H1 (cell line): Measurements from ENCODE around the gene BORCS8. TPM values are rescaled to one million over a fixed set of nuclear protein-coding genes. Genes with fewer than 3 reads are reported as not detected.
"Not testable (repeated sequence)": the region's sequence is repeated elsewhere in the genome, so short reads cannot be mapped to it uniquely, and the experiment has no call there.

Source experiments
- CTCF ChIA-PET: fragments of 300-600 bp; sonication (Branson Sonifier 250); formaldehyde crosslinking; loops from one replicate; lab custom pipeline; 2021; ENCODE audit not compliant: partially characterized antibody; lab: Charles Lee
- POLR2A ChIA-PET: fragments of 300-600 bp; sonication (Branson Sonifier 250); formaldehyde crosslinking; loops from one replicate; lab custom pipeline; 2021; ENCODE audit warnings: inconsistent platforms; ENCODE audit not compliant: partially characterized antibody; lab: Charles Lee
- DNase-seq, 2 experiments: peaks; one replicate each; pipeline versions ENCODE4 v3.0.0 to v3.0.0-alpha.2; 2010 to 2022; ENCODE audit warnings: low spot score in 2 of 2, low read depth in 1 of 2, mixed read lengths in 1 of 2
- FAIRE-seq: peaks from 2 replicates; lab custom pipeline; 2011; peaks lifted over from hg19 to GRCh38; lab: Jason Lieb, UNC
- H2AFZ ChIP-seq: 2 replicates; pipeline ENCODE4 v1.8.1; 2012; ENCODE audit warnings: low read length, inconsistent platforms
- H2AK5ac ChIP-seq: 2 replicates; pipeline ENCODE4 v1.6.1; 2013; ENCODE audit warnings: low read depth, low read length
- H2BK120ac ChIP-seq: replicated peaks from 2 replicates; pipeline ENCODE3; 2013; ENCODE audit warnings: low read depth, low read length, inconsistent platforms
- H2BK12ac ChIP-seq: 2 replicates; pipeline ENCODE4 v1.6.1; 2013; ENCODE audit warnings: low read depth, low read length
- H2BK15ac ChIP-seq: 2 replicates; pipeline ENCODE4 v1.6.1; 2013; ENCODE audit warnings: low read length
- H2BK20ac ChIP-seq: 2 replicates; pipeline ENCODE4 v1.6.1; 2013; ENCODE audit warnings: low read length
- H2BK5ac ChIP-seq: 2 replicates; pipeline ENCODE4 v1.6.1; 2013; ENCODE audit warnings: low read depth, low read length
- H3K14ac ChIP-seq: 2 replicates; pipeline ENCODE4 v1.6.1; 2013; ENCODE audit warnings: inconsistent platforms; ENCODE audit not compliant: insufficient read length
- H3K18ac ChIP-seq: 2 replicates; pipeline ENCODE4 v1.6.1; 2013; ENCODE audit warnings: low read length; ENCODE audit errors: extremely low read depth
- H3K23ac ChIP-seq: 2 replicates; pipeline ENCODE4 v1.6.1; 2013; ENCODE audit warnings: inconsistent platforms; ENCODE audit not compliant: insufficient read length
- H3K23me2 ChIP-seq: 2 replicates; pipeline ENCODE4 v1.6.1; 2013; ENCODE audit warnings: low read depth, low read length
- H3K27ac ChIP-seq: 2 replicates; pipeline ENCODE4 v1.6.1; 2011; ENCODE audit warnings: low read depth, low read length, inconsistent platforms
- H3K27me3 ChIP-seq, 4 experiments: replicated peaks in 1 of 4; 1 replicate in 1 of 4; 2 replicates in 3 of 4; pipeline versions ENCODE4 v1.6.1 to v1.8.1; 2011 to 2013; ENCODE audit warnings: low read length in 3 of 4, mild to moderate bottlenecking in 3 of 4, inconsistent platforms in 2 of 4, mixed read lengths in 2 of 4, moderate library complexity in 1 of 4; ENCODE audit not compliant: control insufficient read depth in 3 of 4, insufficient read depth in 3 of 4; ENCODE audit errors: extremely low read depth in 1 of 4
- H3K36me3 ChIP-seq, 4 experiments: 2 replicates each; pipeline versions ENCODE4 v1.6.1 to v1.8.1; 2011 to 2013; ENCODE audit warnings: mild to moderate bottlenecking in 4 of 4, low read length in 3 of 4, moderate library complexity in 2 of 4, control low read depth in 1 of 4, inconsistent platforms in 1 of 4; ENCODE audit not compliant: insufficient read depth in 4 of 4, control insufficient read depth in 2 of 4
- H3K4ac ChIP-seq: replicated peaks from 2 replicates; pipeline ENCODE3; 2013; ENCODE audit warnings: low read length, low read depth, mixed read lengths, inconsistent platforms; ENCODE audit not compliant: insufficient read length
- H3K4me1 ChIP-seq, 4 experiments: replicated peaks in 1 of 4; 1 replicate in 1 of 4; 2 replicates in 3 of 4; pipeline versions ENCODE4 v1.6.1 to v1.8.1; 2011 to 2013; ENCODE audit warnings: low read length in 3 of 4, inconsistent platforms in 2 of 4, mixed read lengths in 1 of 4; ENCODE audit not compliant: insufficient read depth in 4 of 4, control insufficient read depth in 3 of 4
- H3K4me2 ChIP-seq, 2 experiments: 2 replicates each; pipeline versions ENCODE4 v1.6.1 to v1.8.1; 2011 to 2013; ENCODE audit warnings: low read depth in 2 of 2, low read length in 2 of 2, control low read depth in 1 of 2, inconsistent platforms in 1 of 2, mild to moderate bottlenecking in 1 of 2; ENCODE audit not compliant: insufficient read depth in 1 of 2
- H3K4me3 ChIP-seq, 4 experiments: fragments of 200-600, 300-600 bp in 1 of 4; sonication (generic), shearing (Covaris generic), sonication (Bioruptor Twin) in 1 of 4; 2 replicates each; pipeline versions ENCODE4 v1.5.1 to v1.8.1; 2011 to 2016; ENCODE audit warnings: low read length in 4 of 4, low read depth in 3 of 4, control low read depth in 2 of 4, inconsistent platforms in 2 of 4, mild to moderate bottlenecking in 2 of 4, mixed read lengths in 1 of 4, moderate library complexity in 1 of 4; ENCODE audit not compliant: insufficient read depth in 2 of 4; ENCODE audit errors: extremely low read depth in 1 of 4
- H3K56ac ChIP-seq: replicated peaks from 2 replicates; pipeline ENCODE3; 2013; ENCODE audit warnings: low read depth, mild to moderate bottlenecking, mixed read lengths, low read length, inconsistent platforms; ENCODE audit not compliant: insufficient read length
- H3K79me1 ChIP-seq: 2 replicates; pipeline ENCODE4 v1.6.1; 2013; ENCODE audit warnings: low read depth, low read length, control low read depth
- H3K79me2 ChIP-seq, 2 experiments: 2 replicates each; pipeline versions ENCODE4 v1.6.1 to v1.8.1; 2012 to 2013; ENCODE audit warnings: low read length in 2 of 2, mild to moderate bottlenecking in 2 of 2, inconsistent platforms in 1 of 2; ENCODE audit not compliant: insufficient read depth in 2 of 2, control insufficient read depth in 1 of 2
- H3K9ac ChIP-seq, 4 experiments: replicated peaks in 1 of 4; 1 replicate in 1 of 4; 2 replicates in 3 of 4; pipeline versions ENCODE4 v1.6.1 to v1.8.1; 2011 to 2013; ENCODE audit warnings: low read depth in 3 of 4, low read length in 3 of 4, control low read depth in 2 of 4, mild to moderate bottlenecking in 2 of 4, moderate library complexity in 2 of 4, inconsistent platforms in 1 of 4; ENCODE audit errors: extremely low read depth in 1 of 4
- H3K9me3 ChIP-seq, 2 experiments: 2 replicates each; pipeline versions ENCODE4 v1.6.1 to v1.8.1; 2012 to 2013; ENCODE audit warnings: mild to moderate bottlenecking in 2 of 2, moderate library complexity in 2 of 2, control low read depth in 1 of 2, inconsistent platforms in 1 of 2, low read depth in 1 of 2, low read length in 1 of 2, mixed read lengths in 1 of 2; ENCODE audit not compliant: insufficient read depth in 2 of 2
- H4K20me1 ChIP-seq, 2 experiments: replicated peaks in 1 of 2; 2 replicates each; pipeline versions ENCODE3 to v1.8.1; 2011 to 2013; ENCODE audit warnings: inconsistent platforms in 2 of 2, low read length in 2 of 2, mild to moderate bottlenecking in 1 of 2; ENCODE audit not compliant: insufficient read depth in 2 of 2, control insufficient read depth in 1 of 2
- H4K5ac ChIP-seq: 2 replicates; pipeline ENCODE4 v1.6.1; 2013; ENCODE audit warnings: low read length, low read depth, mixed read lengths, inconsistent platforms; ENCODE audit not compliant: insufficient read length
- H4K8ac ChIP-seq: 2 replicates; pipeline ENCODE4 v1.8.0; 2013; ENCODE audit warnings: mild to moderate bottlenecking, moderate library complexity, low read length, inconsistent platforms; ENCODE audit not compliant: insufficient read depth; ENCODE audit errors: extremely low read depth
- H4K91ac ChIP-seq: replicated peaks from 2 replicates; pipeline ENCODE3; 2013; ENCODE audit warnings: low read length, mixed read lengths, inconsistent platforms; ENCODE audit not compliant: insufficient read length
- WGBS, 2 experiments: shearing (Covaris generic) in 1 of 2; methylation state at CpG; one replicate each; pipeline versions ENCODE4 v1.1.6 to v1.1.7; 2013 to 2015; ENCODE audit warnings: low lambda C conversion rate in 2 of 2, mixed read lengths in 2 of 2, inconsistent platforms in 1 of 2, low coverage in 1 of 2, missing lambda C conversion rate in 1 of 2; ENCODE audit not compliant: insufficient replicate concordance in 2 of 2, insufficient coverage in 1 of 2, insufficient read length in 1 of 2; ENCODE audit errors: extremely low coverage in 1 of 2, missing lambda C conversion rate in 1 of 2; 5-methylcytosine and 5-hydroxymethylcytosine counted together
- polyA plus RNA-seq, 7 experiments: library from polyadenylated mRNA; depleted of rRNA in 3 of 7; stranded (reverse) in 5 of 7; unstranded in 2 of 7; fragments of >200 nt in 5 of 7; fragments of 200-250 nt in 2 of 7; gene quantifications; 1 replicate in 5 of 7; 2 replicates in 1 of 7; 4 replicates in 1 of 7; pipeline versions ENCODE4 v1.2.1 to v1.2.3, GENCODE V29; 2011 to 2013; ENCODE audit warnings: missing spikeins in 2 of 7, mixed read lengths in 2 of 7
- total RNA-seq: library from RNA; stranded (reverse); fragmentation: NEBNext Ultra II Directional; extraction: Animal tissue kit (Norgen Biotek cat#: 25700); gene quantifications from 2 replicates; pipeline ENCODE4 v1.2.1, GENCODE V29; 2021

BORCS8 gene
- total and polyA plus RNA-seq, 2 of the 8 experiments (the other 6 are each of a cell fraction or from before 2014, with no cell fraction given): 15.0 to 15.9 TPM

DNA sequence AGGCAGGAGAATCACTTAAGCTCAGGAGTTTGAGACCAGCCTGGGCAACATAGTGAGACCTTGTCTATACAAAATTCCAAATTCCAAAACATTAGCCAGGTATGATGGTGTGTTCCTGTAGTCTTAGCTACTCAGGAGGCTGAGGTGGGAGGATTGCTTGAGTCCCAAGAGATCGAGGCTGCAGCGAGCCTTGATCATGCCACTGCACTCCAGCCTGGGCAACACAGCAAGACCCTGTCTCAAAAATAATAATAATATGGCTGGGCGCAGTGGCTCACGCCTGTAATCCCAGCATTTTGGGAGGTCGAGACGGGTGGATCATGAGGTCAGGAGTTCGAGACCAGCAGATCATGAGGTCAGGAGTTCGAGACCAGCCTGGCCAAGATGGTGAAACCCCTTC lies 29.0 kb upstream of the BORCS8 start:
- DNase-seq, H3K4me2 ChIP-seq, H3K79me2 ChIP-seq, H3K79me1 ChIP-seq, H3K4ac ChIP-seq, H3K56ac ChIP-seq, H2BK120ac ChIP-seq, H2BK5ac ChIP-seq, H4K8ac ChIP-seq, H4K5ac ChIP-seq, H4K91ac ChIP-seq, H3K14ac ChIP-seq, H3K18ac ChIP-seq, H3K36me3 ChIP-seq, H3K4me1 ChIP-seq, H2BK12ac ChIP-seq, H3K23ac ChIP-seq, H2BK15ac ChIP-seq, H4K20me1 ChIP-seq, FAIRE-seq, H3K9ac ChIP-seq, H3K23me2 ChIP-seq, H3K4me3 ChIP-seq, H2AFZ ChIP-seq, H3K9me3 ChIP-seq, H3K27ac ChIP-seq, H2AK5ac ChIP-seq, H2BK20ac ChIP-seq: not testable (repeated sequence)
- 85% methylated on average over 8 of the region's 8 CpGs; no CpG with 5 or more reads in 1 of the 2 experiments for WGBS, 2 experiments
- POLR2A ChIA-PET: interaction anchor here (0.7 kb wide), 1 partner anchor 33 kb away, joined by 3 read pairs; no protein-coding TSS in a partner anchor
- peaks cover 2 to 17% (median 11%) of the 10 kb centered on the region in 4 experiments for H3K27me3 ChIP-seq
- CTCF ChIA-PET: interaction anchor here (0.8 to 1.6 kb wide), 5 partner anchors 11 to 168 kb away, joined by 3 to 4 read pairs (median 3); partner anchors contain the start of gene NR2C2AP
